HepG2 (cell line): ENCODE measurements around the gene LTB4R2. TPM values are rescaled to one million over a fixed set of nuclear protein-coding genes. Genes with fewer than 3 reads are reported as not detected.

Source experiments
- ATM ChIP-seq: fragments of 450-650 bp; IDR thresholded peaks from 2 replicates; pipeline ENCODE4 v1.7.1; 2017; ENCODE audit warnings: mild to moderate bottlenecking, borderline replicate concordance
- CREM ChIP-seq, 2 experiments: sonication (generic) in 1 of 2; formaldehyde crosslinking in 1 of 2; IDR thresholded peaks; 2 replicates each; pipeline versions ENCODE4 v1.4.0 to v1.6.1; 2016 to 2020; ENCODE audit warnings: antibody characterized with exemption in 1 of 2, mild to moderate bottlenecking in 1 of 2, missing genetic modification reagents in 1 of 2
- GZF1 ChIP-seq: sonication (generic); formaldehyde crosslinking; IDR thresholded peaks from 2 replicates; pipeline ENCODE4 v1.5.1; 2020; ENCODE audit warnings: mild to moderate bottlenecking, missing genetic modification reagents
- LBX2 ChIP-seq: sonication (generic); formaldehyde crosslinking; IDR thresholded peaks from 2 replicates; pipeline ENCODE4 v1.5.0; 2020; ENCODE audit warnings: missing genetic modification reagents, mild to moderate bottlenecking, borderline replicate concordance
- NCOA1 ChIP-seq: sonication (generic); formaldehyde crosslinking; IDR thresholded peaks from 2 replicates; pipeline ENCODE4 v1.9.0; 2021; ENCODE audit warnings: missing genetic modification reagents
- RBAK ChIP-seq: sonication (generic); formaldehyde crosslinking; IDR thresholded peaks from 2 replicates; pipeline ENCODE4 v1.5.1; 2020; ENCODE audit warnings: mild to moderate bottlenecking, missing genetic modification reagents
- SKIL ChIP-seq: sonication (generic); formaldehyde crosslinking; IDR thresholded peaks from 2 replicates; pipeline ENCODE4 v1.8.0; 2022; ENCODE audit warnings: missing genetic modification reagents, mild to moderate bottlenecking, moderate library complexity, borderline replicate concordance
- SNAPC4 ChIP-seq: sonication (generic); formaldehyde crosslinking; IDR thresholded peaks from 2 replicates; pipeline ENCODE4 v1.4.0; 2020; ENCODE audit warnings: mild to moderate bottlenecking, missing genetic modification reagents
- THAP11 ChIP-seq: IDR thresholded peaks from 2 replicates; pipeline ENCODE4 v1.6.1; 2016; ENCODE audit warnings: missing biosample characterization, missing genetic modification reagents
- ZKSCAN8 ChIP-seq: IDR thresholded peaks from 2 replicates; pipeline ENCODE4 v1.6.1; 2016; ENCODE audit warnings: borderline replicate concordance, missing genetic modification reagents, missing compliant biosample characterization
- ZNF224 ChIP-seq: sonication (generic); formaldehyde crosslinking; IDR thresholded peaks from 2 replicates; pipeline ENCODE4 v1.5.0; 2020; ENCODE audit warnings: mild to moderate bottlenecking, missing genetic modification reagents
- ZNF343 ChIP-seq: sonication (generic); formaldehyde crosslinking; IDR thresholded peaks from 2 replicates; pipeline ENCODE4 v1.4.0; 2020; ENCODE audit warnings: mild to moderate bottlenecking, missing genetic modification reagents
- ZNF687 ChIP-seq: sonication (generic); formaldehyde crosslinking; IDR thresholded peaks from 2 replicates; pipeline ENCODE4 v1.5.1; 2020; ENCODE audit warnings: mild to moderate bottlenecking, missing genetic modification reagents, moderate library complexity
- ZNF768 ChIP-seq: sonication (generic); formaldehyde crosslinking; IDR thresholded peaks from 2 replicates; pipeline ENCODE4 v1.4.0; 2020; ENCODE audit warnings: missing genetic modification reagents
- polyA plus RNA-seq, 8 experiments: library from polyadenylated mRNA; depleted of rRNA in 3 of 8; stranded (reverse) in 7 of 8; unstranded in 1 of 8; fragments of >200 nt; fragmentation: Illumina TruSeq in 4 of 8; extraction: Trizol in 4 of 8; gene quantifications; 2 replicates each; pipeline versions ENCODE4 v1.2.1 to v1.2.3, GENCODE V29; 2011 to 2016; ENCODE audit warnings: low read depth in 4 of 8, missing spikeins in 1 of 8, mixed read lengths in 1 of 8; ENCODE audit not compliant: insufficient read depth in 1 of 8
- total RNA-seq, 5 experiments: library from RNA; depleted of rRNA; stranded (reverse); fragments of >200 nt; fragmentation: Illumina TruSeq; extraction: Trizol; gene quantifications; 2 replicates each; pipeline ENCODE4 v1.2.3, GENCODE V29; 2016; ENCODE audit warnings: low read depth in 1 of 5
- TF ChIP-seq, protein P1 (sequence below): sonication (generic); formaldehyde crosslinking; IDR thresholded peaks from 2 replicates; pipeline ENCODE4 v1.4.0; 2020; ENCODE audit warnings: missing genetic modification reagents, mild to moderate bottlenecking, borderline replicate concordance

LTB4R2 gene
- total and polyA plus RNA-seq, 2 of the 13 experiments (the other 11 are each of a cell fraction or from before 2014, with no cell fraction given) = 3.9 to 6.9 TPM

GRCh38 chr14:24322672-24323071 is 12.7 kb downstream of the LTB4R2 start (continued):
- TF ChIP-seq SNAPC4 (CRISPR knock-in tag) (no peak), ZNF768 (CRISPR knock-in tag) (peak; percentile 13; the same call in 1 of the 2 replicates), ZNF224 (CRISPR knock-in tag) (no peak), ATM (no peak), ZNF687 (peak; percentile 33; the same call in 1 of the 2 replicates), CREM (IDR thresholded peaks at IDR 0.05) (no peak), CREM (CRISPR knock-in tag; IDR thresholded peaks at IDR 0.05) (no peak), THAP11 (no peak), ZKSCAN8 (CRISPR knock-in tag) (no peak), LBX2 (CRISPR knock-in tag) (0 out of 2 replicates have a peak, but pooled peaks have one; percentile 11), ZNF343 (CRISPR knock-in tag) (no peak), NCOA1 (CRISPR knock-in tag) (no peak), SKIL (CRISPR knock-in tag) (0 out of 2 replicates have a peak, but pooled peaks have one; percentile 19), GZF1 (CRISPR knock-in tag) (no peak), RBAK (no peak)
- TF ChIP-seq, protein P1, sequence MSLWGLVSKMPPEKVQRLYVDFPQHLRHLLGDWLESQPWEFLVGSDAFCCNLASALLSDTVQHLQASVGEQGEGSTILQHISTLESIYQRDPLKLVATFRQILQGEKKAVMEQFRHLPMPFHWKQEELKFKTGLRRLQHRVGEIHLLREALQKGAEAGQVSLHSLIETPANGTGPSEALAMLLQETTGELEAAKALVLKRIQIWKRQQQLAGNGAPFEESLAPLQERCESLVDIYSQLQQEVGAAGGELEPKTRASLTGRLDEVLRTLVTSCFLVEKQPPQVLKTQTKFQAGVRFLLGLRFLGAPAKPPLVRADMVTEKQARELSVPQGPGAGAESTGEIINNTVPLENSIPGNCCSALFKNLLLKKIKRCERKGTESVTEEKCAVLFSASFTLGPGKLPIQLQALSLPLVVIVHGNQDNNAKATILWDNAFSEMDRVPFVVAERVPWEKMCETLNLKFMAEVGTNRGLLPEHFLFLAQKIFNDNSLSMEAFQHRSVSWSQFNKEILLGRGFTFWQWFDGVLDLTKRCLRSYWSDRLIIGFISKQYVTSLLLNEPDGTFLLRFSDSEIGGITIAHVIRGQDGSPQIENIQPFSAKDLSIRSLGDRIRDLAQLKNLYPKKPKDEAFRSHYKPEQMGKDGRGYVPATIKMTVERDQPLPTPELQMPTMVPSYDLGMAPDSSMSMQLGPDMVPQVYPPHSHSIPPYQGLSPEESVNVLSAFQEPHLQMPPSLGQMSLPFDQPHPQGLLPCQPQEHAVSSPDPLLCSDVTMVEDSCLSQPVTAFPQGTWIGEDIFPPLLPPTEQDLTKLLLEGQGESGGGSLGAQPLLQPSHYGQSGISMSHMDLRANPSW (CRISPR knock-in tag) = no peak
